GM13976 (cell line): Measurements from ENCODE around the gene AP1B1.
"Not testable (repeated sequence)": the region's sequence is repeated elsewhere in the genome, so short reads cannot be mapped to it uniquely, and the experiment has no call there.

Experiments used
- DNase-seq: peaks from one replicate; pipeline ENCODE4 v3.0.0; 2012; ENCODE audit warnings: low spot score
- in situ Hi-C: fragments of 300-500 bp; cut with MboI; formaldehyde crosslinking; loops from one replicate; pipeline ENCODE4 v1.12.0; 2022; ENCODE audit warnings: low sequenced_read_pairs, mixed read lengths, inconsistent platforms; ENCODE audit not compliant: unreplicated experiment
- TF ChIP-seq, protein P1 (sequence below): IDR thresholded peaks from 2 replicates; pipeline ENCODE4 v1.5.1; 2012; ENCODE audit warnings: borderline replicate concordance, mild to moderate bottlenecking; ENCODE audit not compliant: insufficient read depth; ENCODE audit errors: extremely low read depth, missing control alignments, control extremely low read depth

The AP1B1 gene

DNA sequence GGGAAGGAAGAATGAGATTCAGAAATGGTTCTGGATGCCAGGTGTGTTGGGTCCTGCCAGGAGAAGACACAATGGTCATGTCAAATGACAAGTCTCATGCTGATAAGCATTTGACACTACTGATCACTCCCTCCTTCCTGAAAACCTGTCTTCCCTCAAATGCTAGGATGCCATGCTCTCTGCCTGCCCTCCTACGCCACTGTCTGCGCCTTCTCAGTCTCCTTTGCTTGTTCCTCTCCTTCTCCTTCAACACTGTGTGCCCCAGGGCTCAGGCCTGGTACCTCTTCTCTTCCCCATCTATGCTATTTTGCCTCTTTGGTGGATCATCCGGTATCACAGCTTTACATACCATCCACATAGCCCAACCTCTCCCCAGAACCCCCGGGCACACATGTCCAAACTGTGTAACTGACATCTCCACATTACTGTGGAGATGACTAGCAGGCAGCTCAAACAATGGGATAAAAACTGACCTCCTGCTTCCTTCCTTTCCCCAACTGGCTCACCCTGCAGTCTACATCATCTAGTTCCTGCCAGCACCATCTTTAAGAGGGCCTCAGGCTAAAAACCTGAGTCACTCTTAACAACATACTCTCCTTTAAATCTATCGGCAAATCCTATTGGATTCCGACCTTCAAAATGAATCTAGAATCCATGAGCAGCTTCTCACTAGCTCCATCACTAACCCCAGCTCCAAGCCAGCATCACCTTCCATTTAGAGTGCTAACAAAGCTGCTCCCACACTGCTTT, 8.2 kb downstream of the AP1B1 start:
- TF ChIP-seq, protein P1, sequence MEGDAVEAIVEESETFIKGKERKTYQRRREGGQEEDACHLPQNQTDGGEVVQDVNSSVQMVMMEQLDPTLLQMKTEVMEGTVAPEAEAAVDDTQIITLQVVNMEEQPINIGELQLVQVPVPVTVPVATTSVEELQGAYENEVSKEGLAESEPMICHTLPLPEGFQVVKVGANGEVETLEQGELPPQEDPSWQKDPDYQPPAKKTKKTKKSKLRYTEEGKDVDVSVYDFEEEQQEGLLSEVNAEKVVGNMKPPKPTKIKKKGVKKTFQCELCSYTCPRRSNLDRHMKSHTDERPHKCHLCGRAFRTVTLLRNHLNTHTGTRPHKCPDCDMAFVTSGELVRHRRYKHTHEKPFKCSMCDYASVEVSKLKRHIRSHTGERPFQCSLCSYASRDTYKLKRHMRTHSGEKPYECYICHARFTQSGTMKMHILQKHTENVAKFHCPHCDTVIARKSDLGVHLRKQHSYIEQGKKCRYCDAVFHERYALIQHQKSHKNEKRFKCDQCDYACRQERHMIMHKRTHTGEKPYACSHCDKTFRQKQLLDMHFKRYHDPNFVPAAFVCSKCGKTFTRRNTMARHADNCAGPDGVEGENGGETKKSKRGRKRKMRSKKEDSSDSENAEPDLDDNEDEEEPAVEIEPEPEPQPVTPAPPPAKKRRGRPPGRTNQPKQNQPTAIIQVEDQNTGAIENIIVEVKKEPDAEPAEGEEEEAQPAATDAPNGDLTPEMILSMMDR, result no peak
- in situ Hi-C loops, result no loop called here
- no peak for DNase-seq

DNA sequence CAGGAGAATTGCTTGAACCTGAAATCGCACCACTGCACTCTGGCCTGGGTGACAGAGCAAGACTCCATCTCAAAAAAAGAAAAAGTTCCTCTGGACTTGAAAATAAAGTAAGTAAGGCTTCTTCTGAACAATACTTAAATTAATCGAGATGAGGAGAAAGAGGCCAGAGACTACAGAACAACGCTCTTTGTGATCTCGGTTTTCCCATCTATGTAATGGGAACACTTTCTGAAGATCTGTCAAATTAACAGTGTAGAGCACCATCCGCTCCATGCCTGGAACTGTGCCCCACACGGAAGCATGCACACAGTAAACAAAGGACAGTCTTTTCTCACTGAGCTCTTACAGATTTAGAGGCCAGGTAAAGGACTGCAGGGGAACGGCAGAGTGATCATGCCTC, 9.1 kb downstream of the AP1B1 start:
- TF ChIP-seq, protein P1, result no peak
- DNase-seq, result no peak
- in situ Hi-C loops, result no loop called here

DNA sequence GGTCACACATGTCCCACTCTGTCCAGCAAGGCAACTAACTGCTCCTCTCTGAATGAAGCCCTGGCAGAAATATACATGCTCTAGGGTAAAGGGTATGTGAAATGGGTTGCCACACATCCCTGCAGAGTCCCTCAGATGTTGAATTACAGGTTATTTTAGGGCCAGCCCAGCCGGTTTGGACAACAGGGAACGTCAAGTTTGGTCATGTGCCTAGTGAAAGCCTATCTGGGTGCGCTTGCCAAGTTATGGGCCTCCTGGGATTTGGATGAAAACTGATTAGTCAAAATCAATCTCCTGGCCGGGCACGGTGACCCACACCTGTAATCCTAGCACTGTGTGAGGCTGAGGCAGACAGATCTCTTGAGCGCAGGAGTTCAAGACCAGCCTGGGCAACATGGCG, 10.4 kb downstream of the AP1B1 start:
- TF ChIP-seq, protein P1, result no peak
- no peak for DNase-seq
- in situ Hi-C loops, result no loop called here

DNA sequence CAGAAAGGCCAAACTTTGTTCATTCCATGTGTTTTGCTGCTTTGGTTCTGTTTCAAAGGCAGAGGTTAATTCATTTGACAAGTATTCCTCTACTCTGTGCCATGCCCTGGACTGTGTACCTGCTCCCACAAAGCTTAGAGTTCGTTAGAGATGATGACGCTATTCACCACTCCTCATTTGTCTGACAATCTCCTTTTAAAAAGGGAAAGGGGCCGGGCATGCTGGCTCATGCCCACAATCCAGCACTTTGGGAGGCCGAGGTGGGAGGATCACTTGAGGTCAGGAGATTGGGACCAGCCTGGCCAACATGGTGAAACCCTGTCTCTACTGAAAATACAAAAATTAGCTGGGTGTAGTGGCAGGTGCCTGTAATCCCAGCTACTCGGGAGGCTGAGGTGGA, 11.7 kb downstream of the AP1B1 start:
- in situ Hi-C loops, DNase-seq: not testable (repeated sequence)

DNA sequence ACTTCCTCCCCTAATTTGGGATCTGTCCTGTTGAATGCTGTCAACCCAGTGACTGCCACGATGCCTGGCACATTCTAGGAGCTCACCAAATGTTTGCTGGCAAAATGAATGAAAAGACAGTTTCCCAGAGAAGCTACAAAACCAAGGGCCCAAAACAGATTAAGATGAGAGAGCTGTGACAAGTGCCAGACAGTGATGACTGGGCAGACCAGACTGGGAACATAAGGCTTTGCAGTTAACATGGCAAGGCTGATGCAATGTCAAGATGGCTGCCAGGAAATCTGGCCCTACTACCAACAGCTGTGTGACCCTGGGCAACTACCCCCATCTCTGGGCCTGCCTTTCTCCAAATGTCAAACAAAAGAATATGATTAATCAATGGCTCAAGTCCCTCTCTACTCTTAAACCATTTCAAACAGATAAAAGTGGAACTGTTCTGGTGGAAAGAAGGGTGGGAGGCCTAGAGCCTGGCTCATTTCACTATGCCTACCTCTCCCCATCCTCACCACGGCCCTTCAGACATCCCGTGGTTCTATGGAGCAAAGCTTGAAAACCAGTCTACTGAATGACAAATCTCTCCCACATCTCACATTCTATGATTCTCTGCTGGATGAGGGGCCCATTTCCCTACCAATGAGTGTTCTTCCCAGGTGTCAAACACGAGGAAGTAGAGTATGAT, 12.8 kb downstream of the AP1B1 start:
- TF ChIP-seq, protein P1, result no peak
- in situ Hi-C loops, result no loop called here
- no peak for DNase-seq

DNA sequence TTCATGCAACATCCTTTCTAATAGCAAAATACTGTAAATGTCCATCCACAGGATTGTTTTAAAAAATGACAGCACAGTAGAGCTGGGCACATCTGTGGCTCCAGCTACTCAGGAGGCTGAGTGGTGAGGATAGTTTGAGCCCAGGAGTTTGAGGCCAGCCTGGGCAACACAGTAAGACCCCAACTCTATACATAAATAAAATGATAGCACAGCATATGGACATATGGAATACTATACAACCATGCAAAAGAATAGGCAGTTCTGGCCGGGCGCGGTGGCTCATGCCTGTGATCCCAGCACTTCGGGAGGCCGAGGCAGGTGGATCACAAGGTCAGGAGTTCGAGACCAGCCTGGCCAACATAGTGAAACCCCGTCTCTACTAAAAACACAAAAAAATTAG, 13.6 kb downstream of the AP1B1 start:
- in situ Hi-C loops, DNase-seq: not testable (repeated sequence)

DNA sequence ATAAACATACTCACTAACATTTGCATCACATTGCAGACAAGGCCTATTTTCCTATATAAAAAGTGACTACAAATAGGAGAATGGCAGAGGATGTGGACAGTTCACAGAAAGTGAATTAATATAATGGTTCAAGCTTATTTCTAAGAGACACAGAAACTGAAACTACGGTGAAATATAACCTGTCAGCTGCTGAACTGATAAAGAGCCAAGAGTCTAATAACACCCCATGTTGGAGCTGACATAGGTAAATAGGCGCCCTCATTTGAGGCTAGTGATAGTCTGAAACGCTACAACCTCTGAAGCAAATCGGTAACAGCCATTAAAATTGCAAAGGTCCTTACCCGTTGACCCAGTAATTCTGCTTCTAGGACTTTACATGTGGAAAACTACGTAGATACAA, 14.0 kb downstream of the AP1B1 start:
- TF ChIP-seq, protein P1, result no peak
- no peak for DNase-seq
- in situ Hi-C loops, result no loop called here
